IMR-90 (cell line): ENCODE measurements around the gene RGR. TPM values are rescaled to one million over a fixed set of nuclear protein-coding genes. Genes with fewer than 3 reads are reported as not detected.

ENCODE experiments used
- ATAC-seq: fragments of 200-7000 bp; cut with Tn5 transposase; 2 replicates; pipeline ENCODE4 v1.9.1; 2020; ENCODE audit warnings: low read depth, mild to moderate bottlenecking, moderate library complexity
- BruUV-seq: library from RNA; stranded (reverse); fragments of 400-500 nt; replicated peaks from 2 replicates; lab custom pipeline; 2021; lab: Mats Ljungman, UMichigan
- CTCF ChIA-PET: fragments of 300-600 bp; formaldehyde crosslinking; extraction: SDS; loops from one replicate; lab custom pipeline; 2021; ENCODE audit warnings: antibody characterized with exemption; lab: Yijun Ruan, JAX
- POLR2A ChIA-PET: fragments of 300-600 bp; sonication (Branson Sonifier 250); formaldehyde crosslinking; loops from one replicate; lab custom pipeline; 2022; ENCODE audit warnings: antibody characterized with exemption; ENCODE audit not compliant: unreplicated experiment; lab: Charles Lee
- DNase-seq: peaks from one replicate; pipeline ENCODE4 v3.0.0; 2013
- H2AFZ ChIP-seq: replicated peaks from 2 replicates; pipeline ENCODE3; 2013; ENCODE audit warnings: low read length, mild to moderate bottlenecking; ENCODE audit not compliant: poor library complexity
- H2AK5ac ChIP-seq: 2 replicates; pipeline ENCODE4 v1.6.1; 2013; ENCODE audit warnings: low read depth, low read length, inconsistent platforms
- H2AK9ac ChIP-seq: replicated peaks from 2 replicates; pipeline ENCODE3; 2013; ENCODE audit warnings: mild to moderate bottlenecking, low read depth, low read length, moderate library complexity; ENCODE audit not compliant: poor library complexity
- H2BK120ac ChIP-seq: 2 replicates; pipeline ENCODE4 v1.6.1; 2013; ENCODE audit warnings: low read depth, low read length, inconsistent platforms
- H2BK15ac ChIP-seq: 3 replicates; pipeline ENCODE4 v1.6.1; 2013; ENCODE audit warnings: low read depth, low read length, inconsistent platforms
- H2BK20ac ChIP-seq: 2 replicates; pipeline ENCODE4 v1.6.1; 2013; ENCODE audit warnings: low read depth, mild to moderate bottlenecking, inconsistent platforms, low read length, moderate library complexity
- H2BK5ac ChIP-seq: 2 replicates; pipeline ENCODE4 v1.6.1; 2013; ENCODE audit warnings: mild to moderate bottlenecking, low read depth, low read length, inconsistent platforms; ENCODE audit not compliant: poor library complexity, severe bottlenecking
- H3K14ac ChIP-seq: replicated peaks from 2 replicates; pipeline ENCODE4 v1.6.1; 2013; ENCODE audit warnings: low read depth, low read length, inconsistent platforms
- H3K18ac ChIP-seq: 2 replicates; pipeline ENCODE4 v1.6.1; 2013; ENCODE audit warnings: low read depth, low read length, control low read depth
- H3K23ac ChIP-seq: 2 replicates; pipeline ENCODE4 v1.6.1; 2013; ENCODE audit warnings: low read depth, low read length, inconsistent platforms
- H3K27ac ChIP-seq: 2 replicates; pipeline ENCODE4 v1.5.1; 2013; ENCODE audit warnings: mild to moderate bottlenecking, control low read depth, low read length; ENCODE audit not compliant: insufficient read depth
- H3K27me3 ChIP-seq: 2 replicates; pipeline ENCODE4 v1.6.1; 2013; ENCODE audit warnings: low read length; ENCODE audit not compliant: control insufficient read depth, insufficient read depth
- H3K36me3 ChIP-seq: 2 replicates; pipeline ENCODE4 v1.6.1; 2013; ENCODE audit warnings: low read length, mixed read lengths; ENCODE audit not compliant: control insufficient read depth, insufficient read depth
- H3K4ac ChIP-seq: 2 replicates; pipeline ENCODE4 v1.6.1; 2013; ENCODE audit warnings: low read depth, low read length, inconsistent platforms
- H3K4me1 ChIP-seq: 2 replicates; pipeline ENCODE4 v1.6.1; 2013; ENCODE audit warnings: low read length, mixed read lengths; ENCODE audit not compliant: control insufficient read depth, insufficient read depth
- H3K4me2 ChIP-seq: 2 replicates; pipeline ENCODE4 v1.6.1; 2013; ENCODE audit warnings: low read depth, mild to moderate bottlenecking, control low read depth, low read length, moderate library complexity
- H3K4me3 ChIP-seq: 2 replicates; pipeline ENCODE4 v1.5.1; 2013; ENCODE audit warnings: low read depth, mild to moderate bottlenecking, control low read depth, low read length, moderate library complexity; ENCODE audit not compliant: insufficient read depth
- H3K56ac ChIP-seq: 2 replicates; pipeline ENCODE4 v1.6.1; 2013; ENCODE audit warnings: low read length, inconsistent platforms; ENCODE audit not compliant: insufficient read depth; ENCODE audit errors: extremely low read depth
- H3K79me1 ChIP-seq, 2 experiments: 2 replicates each; pipeline ENCODE4 v1.6.1; 2013; ENCODE audit warnings: low read length in 2 of 2, inconsistent platforms in 1 of 2, low read depth in 1 of 2
- H3K9ac ChIP-seq: 2 replicates; pipeline ENCODE4 v1.6.1; 2013; ENCODE audit warnings: low read depth, low read length, control low read depth
- H3K9me1 ChIP-seq: 2 replicates; pipeline ENCODE4 v1.6.1; 2013; ENCODE audit warnings: low read length, inconsistent platforms; ENCODE audit not compliant: insufficient read depth
- H3K9me3 ChIP-seq: 2 replicates; pipeline ENCODE4 v1.6.1; 2013; ENCODE audit warnings: low read length; ENCODE audit not compliant: control insufficient read depth, insufficient read depth
- H4K20me1 ChIP-seq: 2 replicates; pipeline ENCODE4 v1.6.1; 2013; ENCODE audit warnings: low read length, inconsistent platforms; ENCODE audit not compliant: insufficient read depth
- H4K5ac ChIP-seq: 2 replicates; pipeline ENCODE4 v1.6.1; 2013; ENCODE audit warnings: mild to moderate bottlenecking, low read depth, low read length, control low read depth
- H4K8ac ChIP-seq, 2 experiments: 2 replicates each; pipeline ENCODE4 v1.6.1; 2013; ENCODE audit warnings: low read depth in 2 of 2, low read length in 2 of 2, control low read depth in 1 of 2, inconsistent platforms in 1 of 2
- H4K91ac ChIP-seq: 2 replicates; pipeline ENCODE4 v1.6.1; 2013; ENCODE audit warnings: low read depth, low read length, inconsistent platforms; ENCODE audit not compliant: insufficient read depth
- BHLHE40 ChIP-seq: fragments of 150-350 bp; IDR thresholded peaks from 2 replicates; pipeline ENCODE4 v1.6.1; 2016; ENCODE audit warnings: mild to moderate bottlenecking, low read depth, low read length
- FOS ChIP-seq: fragments of 150-350 bp; IDR thresholded peaks from 2 replicates; pipeline ENCODE4 v1.6.1; 2016; ENCODE audit warnings: low read depth, low read length
- MAFK ChIP-seq: IDR thresholded peaks from 2 replicates; pipeline ENCODE4 v1.6.1; 2012; ENCODE audit warnings: low read depth, low read length, improper control_type of control experiment
- MXI1 ChIP-seq: IDR thresholded peaks from 2 replicates; pipeline ENCODE4 v1.6.1; 2012; ENCODE audit warnings: low read depth, mild to moderate bottlenecking, low read length, moderate library complexity, borderline replicate concordance
- NFE2L2 ChIP-seq: fragments of 150-350 bp; IDR thresholded peaks from 2 replicates; pipeline ENCODE4 v1.6.1; 2016; ENCODE audit warnings: low read depth, mild to moderate bottlenecking, low read length
- POLR2A ChIP-seq: IDR thresholded peaks from 2 replicates; pipeline ENCODE4 v1.6.1; 2012; ENCODE audit warnings: mild to moderate bottlenecking, low read depth, low read length
- RAD21 ChIP-seq: IDR thresholded peaks from 2 replicates; pipeline ENCODE4 v1.6.1; 2012; ENCODE audit warnings: low read length, improper control_type of control experiment
- RCOR1 ChIP-seq: IDR thresholded peaks from 2 replicates; pipeline ENCODE4 v1.6.1; 2012; ENCODE audit warnings: mild to moderate bottlenecking, low read length, improper control_type of control experiment; ENCODE audit not compliant: insufficient replicate concordance
- WGBS, 2 experiments: methylation state at CpG; one replicate each; pipeline versions ENCODE4 v1.1.5 to v1.1.7; 2013; ENCODE audit warnings: missing lambda C conversion rate in 2 of 2; ENCODE audit not compliant: insufficient read length in 1 of 2; ENCODE audit errors: extremely low coverage in 2 of 2; 5-methylcytosine and 5-hydroxymethylcytosine counted together
- dilution Hi-C: fragments of 300-500 bp; cut with HindIII; formaldehyde crosslinking; loops from one replicate; pipeline ENCODE4 v1.14.3; 2018; ENCODE audit warnings: low sequenced_read_pairs; ENCODE audit not compliant: unreplicated experiment
- in situ Hi-C: fragments of 300-500 bp; cut with MboI; formaldehyde crosslinking; loops from 3 replicates; pipeline ENCODE4 v1.14.3; 2019; ENCODE audit warnings: low sequenced_read_pairs, inconsistent platforms, mixed read lengths
- intact Hi-C: fragments of 100-400 bp; cut with micrococcal nuclease; formaldehyde crosslinking; loops from 2 replicates; pipeline ENCODE4 v1.10.0; 2022
- polyA plus RNA-seq, 3 experiments: library from polyadenylated mRNA; depleted of rRNA; stranded (reverse); fragments of >200 nt; gene quantifications; 2 replicates each; pipeline ENCODE4 v1.2.3, GENCODE V29; 2012; ENCODE audit warnings: low replicate concordance in 1 of 3
- total RNA-seq: library from RNA; depleted of rRNA; stranded (reverse); fragments of >200 nt; gene quantifications from 2 replicates; pipeline ENCODE4 v1.2.3, GENCODE V29; 2012
- TF ChIP-seq, protein P1 (sequence below): fragments of 150-350 bp; IDR thresholded peaks from 2 replicates; pipeline ENCODE4 v1.6.1; 2016; ENCODE audit warnings: low read depth, mild to moderate bottlenecking, low read length, moderate library complexity, borderline replicate concordance

RGR gene
- total and polyA plus RNA-seq, 2 of the 4 experiments (the other 2 are of a cell fraction), result not detected

- no peak for ATAC-seq
- TF ChIP-seq RCOR1, result no peak
- no peak for TF ChIP-seq NFE2L2
- TF ChIP-seq FOS, result no peak
- TF ChIP-seq POLR2A, result no peak
- TF ChIP-seq, protein P1, sequence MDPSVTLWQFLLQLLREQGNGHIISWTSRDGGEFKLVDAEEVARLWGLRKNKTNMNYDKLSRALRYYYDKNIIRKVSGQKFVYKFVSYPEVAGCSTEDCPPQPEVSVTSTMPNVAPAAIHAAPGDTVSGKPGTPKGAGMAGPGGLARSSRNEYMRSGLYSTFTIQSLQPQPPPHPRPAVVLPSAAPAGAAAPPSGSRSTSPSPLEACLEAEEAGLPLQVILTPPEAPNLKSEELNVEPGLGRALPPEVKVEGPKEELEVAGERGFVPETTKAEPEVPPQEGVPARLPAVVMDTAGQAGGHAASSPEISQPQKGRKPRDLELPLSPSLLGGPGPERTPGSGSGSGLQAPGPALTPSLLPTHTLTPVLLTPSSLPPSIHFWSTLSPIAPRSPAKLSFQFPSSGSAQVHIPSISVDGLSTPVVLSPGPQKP, result no peak
- no peak for TF ChIP-seq RAD21
- no peak for TF ChIP-seq MAFK
- TF ChIP-seq MXI1, result no peak
- TF ChIP-seq BHLHE40, result no peak
- in situ Hi-C loops (no loop called here), intact Hi-C loops (no loop called here), dilution Hi-C loops (no loop called here)
- no peak overlapping the region for H3K14ac ChIP-seq
- no peak overlapping the region for H3K23ac ChIP-seq
- H2AFZ ChIP-seq, result no peak overlapping the region
- no peaks in the 10 kb centered on the region for H4K20me1 ChIP-seq
- no peaks in the 10 kb centered on the region for H3K9me1 ChIP-seq
- H3K36me3 ChIP-seq, result no peaks in the 10 kb centered on the region
- H2BK5ac ChIP-seq, result no peak overlapping the region
- H3K27ac ChIP-seq, result no peak overlapping the region
- POLR2A ChIA-PET, result no interaction called here
- no peak overlapping the region for H3K56ac ChIP-seq
- no TSS peak for BruUV-seq
- peaks cover 5% of the 10 kb centered on the region for H3K27me3 ChIP-seq
- no peak overlapping the region for H2BK20ac ChIP-seq
- H2BK15ac ChIP-seq, result no peak overlapping the region
- H4K91ac ChIP-seq, result no peak overlapping the region
- no peak overlapping the region for H2AK5ac ChIP-seq
- H3K4me3 ChIP-seq, result no peak overlapping the region
- no peak overlapping the region for H3K9ac ChIP-seq
- H3K9me3 ChIP-seq, result no peaks in the 10 kb centered on the region
- H3K4me2 ChIP-seq, result no peak overlapping the region
- no peak overlapping the region for H3K4ac ChIP-seq
- no peak overlapping the region for H4K8ac ChIP-seq
- no peaks in the 10 kb centered on the region for H3K4me1 ChIP-seq
- CTCF ChIA-PET, result no interaction called here
- H3K79me1 ChIP-seq, result no peaks in the 10 kb centered on the region
- no CpG with 5 or more reads among the region's 2 CpGs for WGBS, 2 experiments
- no peak overlapping the region for H2BK120ac ChIP-seq
- no peak for DNase-seq
- H2AK9ac ChIP-seq, result no peak overlapping the region
- H4K5ac ChIP-seq, result no peak overlapping the region
- no peak overlapping the region for H3K18ac ChIP-seq
Measured at GRCh38 chr10:84211566-84211965, 33.3 kb upstream of the RGR start.
